Testis (tissue), 3 donors: ENCODE results near the gene SLC30A1. TPM values are rescaled to one million over a fixed set of nuclear protein-coding genes. Genes with fewer than 3 reads are reported as not detected.

Experiments
- DNase-seq: peaks from one replicate; pipeline ENCODE4 v3.0.0-alpha.2; 2019
- H3K27ac ChIP-seq, 2 donors: fragments of 200-600 bp; sonication (generic); one replicate each; pipeline ENCODE4 v1.5.1; 2019
- H3K27me3 ChIP-seq: fragments of 200-600 bp; sonication (generic); one replicate; pipeline ENCODE4 v1.5.1; 2019
- H3K36me3 ChIP-seq: fragments of 200-600 bp; sonication (generic); one replicate; pipeline ENCODE4 v1.5.1; 2017; ENCODE audit warnings: low read depth; ENCODE audit errors: missing control alignments
- H3K4me1 ChIP-seq: fragments of 200-600 bp; sonication (generic); one replicate; pipeline ENCODE4 v1.5.1; 2019
- H3K4me3 ChIP-seq, 2 donors: fragments of 200-600 bp; sonication (generic); one replicate each; pipeline ENCODE4 v1.5.1; 2017 to 2019
- H3K9me3 ChIP-seq: fragments of 200-600 bp; sonication (generic); one replicate; pipeline ENCODE4 v1.5.1; 2017
- CTCF ChIP-seq, 3 experiments: fragments of 450-650 bp in 2 of 3; fragments of 200-600 bp in 1 of 3; sonication (generic) in 1 of 3; IDR thresholded peaks; one replicate each; pipeline ENCODE4 v1.5.1; 2016 to 2019; ENCODE audit warnings: antibody characterized with exemption in 3 of 3, mild to moderate bottlenecking in 2 of 3, moderate library complexity in 1 of 3
- POLR2A ChIP-seq: fragments of 450-650 bp; IDR thresholded peaks from one replicate; pipeline ENCODE4 v1.6.1; 2017; ENCODE audit warnings: antibody characterized with exemption, mild to moderate bottlenecking, moderate library complexity
- WGBS, 2 donors: methylation state at CpG; one replicate each; pipeline ENCODE4 v1.1.5; 2018; 5-methylcytosine and 5-hydroxymethylcytosine counted together
- intact Hi-C: fragments of 100-400 bp; cut with DNase I; formaldehyde crosslinking; loops from one replicate; pipeline ENCODE4 v1.15.1; 2023; ENCODE audit warnings: low total_unique reads
- polyA plus RNA-seq: library from polyadenylated mRNA; stranded (reverse); fragments of 350-450 nt; fragmentation: Illumina TruSeq; extraction: RNeasy Lipid Tissue Mini Kit (QIAGEN cat#74804); gene quantifications from one replicate; pipeline ENCODE4 v1.2.3, GENCODE V29; 2014; ENCODE audit warnings: low read depth, low replicate concordance; ENCODE audit not compliant: insufficient read depth
- total RNA-seq, 2 donors: library from RNA; depleted of rRNA; stranded (reverse); fragments of >200 nt; gene quantifications; one replicate each; pipeline ENCODE4 v1.2.3, GENCODE V29; 2016

The SLC30A1 gene
- total and polyA plus RNA-seq, 3 donors from 2014 or later: 29.4 to 37.3 (median 33.3) TPM

- H3K27ac ChIP-seq: no peak overlapping the region
- TF ChIP-seq POLR2A: no peak
- 84 to 88% methylated on average over 6 of the region's 6 CpGs for WGBS, 2 donors
- intact Hi-C loops: no loop called here
- H3K4me1 ChIP-seq: no peaks in the 10 kb centered on the region
- H3K9me3 ChIP-seq: no peaks in the 10 kb centered on the region
- H3K36me3 ChIP-seq: no peaks in the 10 kb centered on the region
- no peak overlapping the region for H3K4me3 ChIP-seq
- H3K27me3 ChIP-seq: no peaks in the 10 kb centered on the region
- no peak for DNase-seq
Observed at GRCh38 chr1:211596418-211597181, 17.6 kb upstream of the SLC30A1 start.

- H3K9me3 ChIP-seq: no peaks in the 10 kb centered on the region
- no peaks in the 10 kb centered on the region for H3K36me3 ChIP-seq
- no peaks in the 10 kb centered on the region for H3K27me3 ChIP-seq
- H3K27ac ChIP-seq: no peak overlapping the region
- DNase-seq: no peak
- no peak for TF ChIP-seq POLR2A
- TF ChIP-seq CTCF (IDR thresholded peaks at IDR 0.05): no peak
- intact Hi-C loops: no loop called here
- H3K4me1 ChIP-seq: no peaks in the 10 kb centered on the region
- H3K4me3 ChIP-seq: no peak overlapping the region
Observed at GRCh38 chr1:211595419-211595818, 16.5 kb upstream of the SLC30A1 start.

GRCh38 chr1:211591980-211592493, 13.1 kb upstream of the SLC30A1 start:
- H3K27me3 ChIP-seq: no peaks in the 10 kb centered on the region
- no peak overlapping the region for H3K27ac ChIP-seq
- 41 to 54% methylated on average over 5 of the region's 5 CpGs for WGBS, 2 donors
- intact Hi-C loops: no loop called here
- H3K9me3 ChIP-seq: no peaks in the 10 kb centered on the region
- H3K36me3 ChIP-seq: no peaks in the 10 kb centered on the region
- no peaks in the 10 kb centered on the region for H3K4me1 ChIP-seq
- no peak overlapping the region for H3K4me3 ChIP-seq
- no peak for DNase-seq
- TF ChIP-seq POLR2A (no peak), CTCF (IDR thresholded peaks at IDR 0.05) (no peak)

- H3K4me3 ChIP-seq: no peak overlapping the region
- TF ChIP-seq CTCF (IDR thresholded peaks at IDR 0.05): no peak
- TF ChIP-seq POLR2A: no peak
- H3K27me3 ChIP-seq: no peaks in the 10 kb centered on the region
- H3K36me3 ChIP-seq: no peaks in the 10 kb centered on the region
- peak; percentile 75 for DNase-seq
- intact Hi-C loops: no loop called here
- 53 to 60% methylated on average over 6 of the region's 6 CpGs for WGBS, 2 donors
- no peaks in the 10 kb centered on the region for H3K9me3 ChIP-seq
- H3K4me1 ChIP-seq: no peaks in the 10 kb centered on the region
- peak overlapping the region in 1 of 2 donors; percentile 55 for H3K27ac ChIP-seq
Observed at GRCh38 chr1:211589782-211590721, 11.1 kb upstream of the SLC30A1 start.

- whole genome bisulfite sequencing, 2 donors: 94 to 96% methylated on average over 4 of the region's 4 CpGs
- Histone ChIP-seq H3K27ac (no peak overlapping the region), H3K36me3 (no peaks in the 10 kb centered on the region), H3K4me1 (no peaks in the 10 kb centered on the region), H3K4me3 (no peak overlapping the region), H3K9me3 (no peaks in the 10 kb centered on the region), H3K27me3 (no peaks in the 10 kb centered on the region)
- DNase-seq: no peak
- TF ChIP-seq POLR2A (no peak), CTCF (IDR thresholded peaks at IDR 0.05) (no peak)
- intact Hi-C loops: no loop called here
Observed at GRCh38 chr1:211588711-211589110, 9.8 kb upstream of the SLC30A1 start.
